ENCODE data around the gene JMJD1C. TPM values are rescaled to one million over a fixed set of nuclear protein-coding genes. Genes with fewer than 3 reads are reported as not detected.

The JMJD1C gene
- total and polyA plus RNA-seq, 8 donors = 25.6 to 56.9 (median 36.7) TPM

- Histone ChIP-seq H3K27ac (no peak overlapping the region), H3K4me3 (no peak overlapping the region), H3K36me3 (no peaks in the 10 kb centered on the region), H3K9me3 (no peaks in the 10 kb centered on the region), H3K27me3 (no peaks in the 10 kb centered on the region), H3K4me1 (peaks cover 0 to 2% (median 0%) of the 10 kb centered on the region in 3 donors)
- intact Hi-C loops (cut with DNase I) = no loop called here
- no peak for DNase-seq
- no peak for FAIRE-seq
- peak in 3 of 4 donors; percentile 26 to 39 (median 34) for ATAC-seq
- no peak for TF ChIP-seq CTCF (IDR thresholded peaks at IDR 0.05)
Measured at GRCh38 chr10:63120554-63120953, 345.2 kb downstream of the JMJD1C start.

GRCh38 chr10:63119041-63119440 is 346.7 kb downstream of the JMJD1C start:
- Histone ChIP-seq H3K36me3 (no peaks in the 10 kb centered on the region), H3K9me3 (no peaks in the 10 kb centered on the region), H3K4me3 (no peak overlapping the region), H3K27me3 (no peaks in the 10 kb centered on the region), H3K27ac (no peak overlapping the region), H3K4me1 (peaks cover 0 to 6% (median 0%) of the 10 kb centered on the region in 3 donors)
- no peak for TF ChIP-seq CTCF (IDR thresholded peaks at IDR 0.05)
- intact Hi-C loops (cut with DNase I) = no loop called here
- ATAC-seq = no peak
- FAIRE-seq = no peak
- no peak for DNase-seq

Small RNA genes lying within 50 kb of the gene (microRNA-seq; reads per million reads assigned to microRNA genes)
- gene MIR1296 = 64.2 to 148 reads per million in 2 donors

Other genes with a start within 250 kb of the JMJD1C start
- gene REEP3, start 55.4 kb upstream of the JMJD1C start, total RNA-seq = 10 to 100 TPM in 3 of 6 donors, 1 to 10 TPM in 3; 8.9 to 21.3 (median 11.4) TPM
- gene REEP3, start 55.4 kb upstream of the JMJD1C start, polyA plus RNA-seq = 1 to 10 TPM; 2.7 to 7.9 TPM

Data from pancreas (tissue), 10 donors.